ENCODE results near the gene SRGAP1. TPM values are rescaled to one million over a fixed set of nuclear protein-coding genes. Genes with fewer than 3 reads are reported as not detected.

The SRGAP1 gene
- total and polyA plus RNA-seq, 9 of the 15 experiments (the other 6 are each of a cell fraction or from before 2014, with no cell fraction given): 0.01 to 0.13 (median 0.04) TPM; not detected in 3

DNA sequence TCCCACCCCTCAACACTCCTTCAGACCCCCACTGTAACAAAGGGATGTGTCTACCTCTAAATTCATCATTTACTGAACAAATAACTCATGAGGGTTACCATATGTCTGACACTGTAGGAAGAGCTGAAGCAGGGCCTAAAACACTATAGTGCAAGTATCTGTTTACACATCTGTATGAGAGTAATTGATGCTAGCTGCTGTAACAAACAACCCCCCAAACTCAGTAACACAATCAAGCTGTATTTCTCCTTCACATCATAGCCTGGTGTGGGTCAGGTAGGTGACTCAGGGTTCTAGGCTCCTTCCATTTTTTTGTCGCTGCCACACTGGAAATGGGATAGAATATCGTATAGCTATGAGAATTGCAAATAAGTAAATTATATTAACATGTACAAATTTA lies 312.6 kb downstream of the SRGAP1 start:
- Histone ChIP-seq H4K20me1 (replicated peaks; ENCODE audit: control insufficient read depth, insufficient read depth, low read length) (no peaks in the 10 kb centered on the region), H3K36me3 (ENCODE audit: control insufficient read depth, insufficient read depth, low read length) (no peaks in the 10 kb centered on the region), H3K4me1 (replicated peaks in 1 of 2; ENCODE audit: control insufficient read depth in 2 of 2, insufficient read depth in 2 of 2, low read length in 2 of 2) (no peaks in the 10 kb centered on the region), H3K4me2 (ENCODE audit: insufficient read depth, low read length) (no peak overlapping the region), H3K79me2 (ENCODE audit: control insufficient read depth, insufficient read depth, low read length) (no peaks in the 10 kb centered on the region), H3K27ac (ENCODE audit: extremely low read depth, low read depth, low read length) (no peak overlapping the region), H3K4me3 (no peak overlapping the region), H3K27me3 (ENCODE audit: control insufficient read depth in 2 of 2, insufficient read depth in 2 of 2, low read length in 2 of 2) (peaks cover 2 to 10% of the 10 kb centered on the region in 2 experiments; a peak in 3 of 5 replicates), H3K9me1 (ENCODE audit: control insufficient read depth, insufficient read depth, low read length) (no peaks in the 10 kb centered on the region), H3K9ac (ENCODE audit: insufficient read depth in 1 of 2, low read depth in 2 of 2, low read length in 2 of 2) (no peak overlapping the region), H3K9me3 (replicated peaks; ENCODE audit: control insufficient read depth, insufficient read depth, low read depth, low read length) (no peaks in the 10 kb centered on the region), H2AFZ (ENCODE audit: low read depth, low read length) (no peak overlapping the region)
- DNase-seq (ENCODE audit: extremely low read depth in 1 of 4, low spot score in 3 of 4) (no peak), ATAC-seq (no peak), FAIRE-seq (no peak)
- intact Hi-C loops (cut with micrococcal nuclease): no loop called here
- no peak for TF ChIP-seq SPI1 (IDR thresholded peaks at IDR 0.05; ENCODE audit: borderline replicate concordance, low read depth, low read length)
- TF ChIP-seq, protein P1, sequence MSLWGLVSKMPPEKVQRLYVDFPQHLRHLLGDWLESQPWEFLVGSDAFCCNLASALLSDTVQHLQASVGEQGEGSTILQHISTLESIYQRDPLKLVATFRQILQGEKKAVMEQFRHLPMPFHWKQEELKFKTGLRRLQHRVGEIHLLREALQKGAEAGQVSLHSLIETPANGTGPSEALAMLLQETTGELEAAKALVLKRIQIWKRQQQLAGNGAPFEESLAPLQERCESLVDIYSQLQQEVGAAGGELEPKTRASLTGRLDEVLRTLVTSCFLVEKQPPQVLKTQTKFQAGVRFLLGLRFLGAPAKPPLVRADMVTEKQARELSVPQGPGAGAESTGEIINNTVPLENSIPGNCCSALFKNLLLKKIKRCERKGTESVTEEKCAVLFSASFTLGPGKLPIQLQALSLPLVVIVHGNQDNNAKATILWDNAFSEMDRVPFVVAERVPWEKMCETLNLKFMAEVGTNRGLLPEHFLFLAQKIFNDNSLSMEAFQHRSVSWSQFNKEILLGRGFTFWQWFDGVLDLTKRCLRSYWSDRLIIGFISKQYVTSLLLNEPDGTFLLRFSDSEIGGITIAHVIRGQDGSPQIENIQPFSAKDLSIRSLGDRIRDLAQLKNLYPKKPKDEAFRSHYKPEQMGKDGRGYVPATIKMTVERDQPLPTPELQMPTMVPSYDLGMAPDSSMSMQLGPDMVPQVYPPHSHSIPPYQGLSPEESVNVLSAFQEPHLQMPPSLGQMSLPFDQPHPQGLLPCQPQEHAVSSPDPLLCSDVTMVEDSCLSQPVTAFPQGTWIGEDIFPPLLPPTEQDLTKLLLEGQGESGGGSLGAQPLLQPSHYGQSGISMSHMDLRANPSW (CRISPR knock-in tag; IDR thresholded peaks at IDR 0.05): no peak
- in situ Hi-C loops (cut with MboI): no loop called here
- WGBS (ENCODE audit: insufficient coverage, low coverage, missing lambda C conversion rate): 2% methylated on average over 2 of the region's 2 CpGs
- CTCF ChIA-PET (ENCODE audit: low intra/inter-chr PET ratio): no interaction called here
- BruUV-seq (replicated peaks): no TSS peak
- POLR2A ChIA-PET: interaction anchor here (0.7 kb wide), 1 partner anchor 102 kb away, joined by 3 read pairs; no protein-coding TSS in a partner anchor

All from K562 (cell line).